ENCODE measurements around the gene SCRT2. TPM values are rescaled to one million over a fixed set of nuclear protein-coding genes. Genes with fewer than 3 reads are reported as not detected.
"Not testable (repeated sequence)": the region's sequence is repeated elsewhere in the genome, so short reads cannot be mapped to it uniquely, and the experiment has no call there.

SCRT2 gene
- total RNA-seq, 1 donor from 2014 or later = not detected

DNA sequence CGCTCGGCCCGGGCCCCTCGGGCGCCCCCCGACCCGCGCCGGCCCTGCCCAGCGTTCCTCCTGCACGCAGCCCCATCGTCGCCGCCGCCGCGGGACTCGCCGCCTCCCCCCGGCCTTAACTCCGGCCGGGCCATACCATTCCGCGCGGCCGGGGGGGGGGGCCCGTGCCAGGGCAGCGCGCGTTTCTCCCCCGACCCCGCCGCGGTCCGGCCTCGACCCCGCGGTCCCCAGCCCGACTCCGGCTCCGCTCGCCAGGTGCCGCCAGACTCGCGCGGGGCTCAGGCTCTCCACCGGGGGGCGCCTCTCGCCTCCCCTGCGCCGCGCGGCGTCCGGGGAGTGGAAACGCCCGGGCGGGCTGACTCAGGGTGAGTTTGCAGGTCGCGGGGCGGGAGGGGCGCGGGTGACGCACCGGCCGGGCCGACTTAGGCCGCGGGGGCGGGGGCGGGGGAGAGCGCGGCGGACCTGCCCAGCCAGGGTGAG, 22.5 kb downstream of the SCRT2 start, which contains the start of gene SRXN1:
Gene SRXN1, minus strand, starts transcription at position 91 of the 480 bp plus-strand sequence. Its CDS starts 15 bp downstream, at position 76.
- DNase-seq = peak; percentile 89

DNA sequence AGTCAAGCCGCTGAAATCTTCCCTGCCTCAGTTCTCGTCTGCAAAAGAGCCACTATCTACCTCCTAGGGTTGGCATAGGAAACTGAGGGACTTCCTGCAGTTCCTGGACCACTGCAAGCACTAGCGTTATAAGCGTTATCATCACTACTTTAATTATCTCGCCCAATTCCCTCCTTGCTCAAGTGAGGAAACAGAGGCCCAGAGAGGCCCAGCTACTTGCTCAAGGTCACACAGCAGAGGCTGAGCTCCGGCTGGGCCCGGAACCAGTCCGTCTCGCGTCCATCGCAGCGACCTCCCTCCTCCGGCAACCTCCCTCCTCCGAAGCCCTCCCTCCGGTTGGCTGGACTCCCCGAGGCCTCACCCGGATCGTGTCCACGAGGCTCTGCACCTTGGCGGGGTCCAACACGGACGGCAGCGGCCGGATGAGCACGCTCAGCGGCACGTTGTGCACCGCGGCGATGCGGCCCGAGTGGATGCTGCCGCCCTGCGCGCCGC, 22.9 kb downstream of the SCRT2 start:
- peak; percentile 38 for DNase-seq

DNA sequence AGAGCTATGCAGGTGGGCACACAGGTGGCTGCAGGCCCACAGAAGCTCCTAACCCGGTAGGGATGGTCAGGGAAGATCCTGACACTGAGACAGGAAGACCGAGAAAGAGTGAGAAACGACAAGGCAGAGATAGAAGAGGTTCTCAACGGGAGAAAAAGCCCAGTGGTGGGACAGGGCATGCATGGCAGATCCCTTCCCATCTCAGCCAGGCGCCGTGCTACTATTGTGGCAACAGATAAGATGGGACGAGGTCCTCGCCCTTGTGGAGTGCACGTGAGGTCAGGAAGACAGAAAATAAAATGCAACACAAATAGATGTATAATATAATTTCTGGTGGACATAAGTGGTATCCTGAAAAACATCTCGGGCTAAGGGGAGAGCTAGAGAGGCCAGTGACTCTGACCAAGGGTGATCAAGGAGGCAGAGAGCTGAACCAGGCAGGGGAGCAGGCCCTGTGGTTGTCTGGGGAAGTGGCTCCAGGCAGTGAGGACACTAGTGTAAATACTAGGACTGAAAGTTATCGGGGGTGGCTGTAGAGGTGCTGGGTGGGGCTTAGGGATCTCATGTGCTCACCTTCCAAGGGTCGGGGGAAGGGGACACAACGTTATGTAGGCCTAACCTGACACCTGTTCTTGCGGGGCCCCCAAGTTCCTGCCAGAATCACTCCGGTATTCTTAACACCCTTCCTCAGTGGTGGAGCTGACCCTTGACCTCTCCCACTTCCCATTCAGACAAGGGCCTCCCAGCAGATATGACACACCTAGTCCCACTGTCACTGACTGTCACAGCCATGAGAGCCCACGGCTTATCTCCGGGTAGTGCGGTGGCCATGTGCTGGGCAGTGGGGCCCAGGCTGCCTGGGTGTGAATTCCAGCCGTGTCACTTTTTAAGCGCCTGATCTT, 23.6 kb downstream of the SCRT2 start:
- no peak for DNase-seq

DNA sequence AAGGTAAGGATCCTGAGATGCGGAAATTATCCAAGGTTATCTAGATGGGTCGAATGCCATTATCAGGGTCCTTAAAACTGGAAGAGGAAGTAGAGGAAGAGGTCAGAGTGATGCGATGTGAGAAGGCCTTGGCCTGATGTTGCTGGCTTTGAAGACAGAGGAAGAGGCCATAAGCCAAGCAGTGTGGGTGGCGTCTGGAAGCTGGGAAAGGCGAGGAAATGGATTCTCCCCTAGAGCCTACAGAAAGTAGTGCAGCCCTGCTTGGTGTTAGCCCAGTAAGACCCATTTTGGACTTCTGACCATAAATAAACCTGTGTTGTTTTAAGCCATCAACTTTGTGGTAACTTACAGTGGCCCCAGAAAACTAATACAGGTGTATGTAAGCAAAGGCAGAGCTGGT, 24.6 kb downstream of the SCRT2 start:
- DNase-seq = no peak

DNA sequence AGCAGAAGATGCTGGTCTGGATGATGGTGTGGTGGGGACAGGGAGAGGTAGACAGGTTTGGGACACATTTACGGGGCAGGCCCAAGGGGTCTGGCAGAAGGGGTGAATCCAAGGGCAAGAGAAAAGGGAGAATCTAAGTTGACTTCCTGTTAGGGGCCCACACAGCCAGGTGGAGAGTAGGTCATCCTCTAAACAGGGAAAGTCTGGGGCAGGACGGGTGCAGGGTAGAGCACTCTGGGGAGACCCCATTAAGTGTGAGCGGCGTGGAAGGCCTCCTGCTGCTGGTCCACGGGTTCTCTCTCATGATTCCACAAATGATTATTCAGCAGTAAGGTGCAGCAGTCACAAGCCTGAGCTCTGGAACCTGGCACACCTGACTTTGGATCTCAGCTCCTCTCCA, 25.3 kb downstream of the SCRT2 start:
- no peak for DNase-seq

DNA sequence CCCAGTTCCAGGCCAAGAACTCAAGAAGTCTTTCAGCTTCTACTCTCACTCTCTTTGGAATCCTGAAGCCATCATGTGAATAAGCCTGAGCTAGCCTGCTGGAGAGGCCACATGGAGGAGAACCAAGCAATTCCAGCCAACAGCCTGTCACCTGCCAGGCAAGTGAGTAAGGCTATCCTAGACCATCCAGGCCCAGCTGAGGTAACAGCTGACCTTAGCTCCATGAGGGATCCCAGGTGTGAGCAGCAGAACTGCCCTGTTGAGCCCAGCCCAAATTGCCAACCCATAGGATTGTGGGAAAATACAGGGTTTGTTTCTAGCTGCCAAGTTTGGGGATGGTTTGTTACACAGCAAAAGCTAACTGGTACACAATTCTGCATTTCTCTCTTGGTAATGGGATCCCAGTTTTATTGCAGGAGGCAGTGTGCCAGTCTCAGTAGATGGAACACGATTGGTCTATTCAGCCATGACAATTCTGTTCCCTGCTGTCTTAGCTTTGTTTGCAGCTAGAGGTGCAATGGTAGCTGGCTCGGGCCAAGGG, 28.1 kb downstream of the SCRT2 start:
- no peak for DNase-seq

DNA sequence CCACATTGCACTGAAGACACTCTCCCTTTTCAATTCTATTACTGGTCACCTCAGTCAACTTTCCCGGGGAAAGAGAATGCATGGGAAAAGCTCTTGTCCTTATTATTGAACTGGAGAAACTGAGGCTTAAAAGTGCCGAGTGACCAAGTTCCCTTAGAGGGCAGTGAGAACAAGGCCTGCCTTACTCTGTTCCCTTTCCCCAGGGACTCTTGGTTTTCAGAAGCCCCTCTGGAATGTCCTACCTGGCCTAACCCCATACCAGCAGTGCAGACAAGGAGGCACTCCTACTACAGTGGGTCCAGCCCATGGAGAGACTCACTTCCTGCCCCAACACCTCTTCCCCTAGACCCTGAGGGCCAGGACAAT, 28.8 kb downstream of the SCRT2 start:
- DNase-seq = no peak

DNA sequence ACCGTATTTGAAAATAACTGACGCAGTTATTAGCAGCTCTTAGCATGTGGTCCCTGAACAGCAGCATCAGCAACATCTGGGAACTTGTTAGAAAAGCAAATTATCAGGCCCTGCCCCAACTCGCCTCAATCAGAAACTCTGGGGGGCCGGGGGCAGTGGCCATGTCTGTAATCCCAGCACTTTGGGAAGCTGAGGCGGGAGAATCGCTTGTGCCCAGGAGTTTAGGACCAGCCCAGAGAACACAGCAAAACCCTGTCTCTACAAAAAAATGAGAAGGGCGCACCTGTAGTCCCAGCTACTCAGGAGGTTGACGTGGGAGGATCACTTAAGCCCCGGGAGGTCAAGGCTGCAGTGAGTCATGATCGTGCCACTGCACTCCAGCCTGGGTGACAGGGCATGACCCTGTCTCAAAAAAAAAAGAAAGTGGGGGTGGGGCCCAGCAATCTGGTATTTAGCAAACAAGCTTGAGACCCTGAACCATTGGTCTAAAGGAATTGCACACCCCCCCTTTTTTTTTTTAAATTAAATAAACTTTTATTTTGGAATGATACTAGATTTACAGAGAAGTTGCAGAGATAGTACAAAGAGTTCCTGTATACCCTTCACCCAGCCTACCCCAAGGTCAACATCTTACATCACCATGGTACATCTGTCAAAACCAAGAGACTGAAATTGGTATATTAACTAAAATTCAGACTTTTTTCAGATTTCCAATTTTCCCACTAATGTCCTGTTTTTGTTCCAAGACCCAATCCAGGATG, 29.3 kb downstream of the SCRT2 start:
- DNase-seq = no peak

DNA sequence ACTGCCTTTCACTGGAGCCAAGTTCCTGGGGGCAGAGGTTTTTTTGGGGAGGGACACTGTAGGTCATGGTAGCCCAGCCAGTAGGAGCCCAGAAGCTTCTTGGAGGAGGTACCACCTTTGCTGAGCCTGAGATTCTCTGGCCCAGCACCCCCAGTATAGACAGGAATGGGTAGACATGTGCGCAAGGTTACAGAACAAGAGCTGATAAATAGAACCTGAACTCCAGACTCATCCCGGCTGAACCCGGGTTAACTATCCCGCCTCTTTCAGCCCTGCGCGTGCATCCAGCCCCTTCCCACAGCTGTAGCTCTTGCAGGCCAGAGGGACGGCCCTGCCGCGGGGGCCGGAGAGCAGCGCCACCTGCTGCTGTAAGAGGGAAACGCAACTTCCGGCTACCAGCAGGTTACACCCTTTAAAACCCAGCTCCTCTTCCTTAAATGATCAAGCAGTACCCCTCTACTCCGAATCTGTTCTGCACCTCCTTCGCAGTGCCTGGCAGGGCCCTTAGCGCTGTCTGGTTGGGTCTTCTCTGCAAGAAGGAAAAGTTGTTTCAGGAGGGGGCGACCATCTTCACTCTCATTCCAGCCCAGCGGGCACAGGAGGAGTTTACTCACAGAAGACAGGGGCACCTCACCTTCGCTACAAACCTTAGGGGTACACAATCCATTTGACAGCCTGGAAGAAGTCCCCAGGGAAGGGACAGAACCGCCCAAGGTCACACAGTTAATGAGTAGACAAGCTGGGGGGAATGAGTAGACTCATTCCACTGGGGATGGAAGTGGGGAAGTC, 30.1 kb downstream of the SCRT2 start:
- peak; percentile 91 for DNase-seq

DNA sequence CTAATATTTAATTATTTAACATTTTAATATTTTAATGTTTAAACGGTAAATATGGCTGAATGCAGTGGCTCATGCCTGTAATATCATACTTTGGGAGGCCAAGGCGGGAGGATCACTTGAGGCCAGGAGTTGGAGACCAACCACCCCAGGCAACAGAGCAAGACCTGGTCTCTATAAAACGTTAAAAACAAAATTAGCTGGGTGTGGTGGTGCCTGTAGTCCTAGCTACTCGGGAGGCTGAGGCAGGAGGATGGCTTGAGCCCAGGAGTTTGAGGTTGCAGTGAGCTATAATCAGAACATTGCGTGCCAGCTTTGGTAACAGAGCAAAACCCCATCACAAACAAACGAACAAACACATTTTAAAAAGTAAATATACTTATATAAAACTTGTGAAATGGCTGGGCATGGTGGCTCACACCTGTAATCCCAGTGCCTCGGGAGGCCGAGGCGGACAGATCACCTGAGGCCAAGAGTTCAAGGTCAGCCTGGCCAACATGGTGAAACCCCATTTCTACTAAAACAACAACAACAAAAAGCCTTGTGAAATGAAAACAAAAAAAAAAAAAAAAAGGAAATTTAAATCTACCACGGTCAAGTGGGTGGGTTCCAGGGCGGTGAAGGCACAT, 30.8 kb downstream of the SCRT2 start:
- no peak for DNase-seq

DNA sequence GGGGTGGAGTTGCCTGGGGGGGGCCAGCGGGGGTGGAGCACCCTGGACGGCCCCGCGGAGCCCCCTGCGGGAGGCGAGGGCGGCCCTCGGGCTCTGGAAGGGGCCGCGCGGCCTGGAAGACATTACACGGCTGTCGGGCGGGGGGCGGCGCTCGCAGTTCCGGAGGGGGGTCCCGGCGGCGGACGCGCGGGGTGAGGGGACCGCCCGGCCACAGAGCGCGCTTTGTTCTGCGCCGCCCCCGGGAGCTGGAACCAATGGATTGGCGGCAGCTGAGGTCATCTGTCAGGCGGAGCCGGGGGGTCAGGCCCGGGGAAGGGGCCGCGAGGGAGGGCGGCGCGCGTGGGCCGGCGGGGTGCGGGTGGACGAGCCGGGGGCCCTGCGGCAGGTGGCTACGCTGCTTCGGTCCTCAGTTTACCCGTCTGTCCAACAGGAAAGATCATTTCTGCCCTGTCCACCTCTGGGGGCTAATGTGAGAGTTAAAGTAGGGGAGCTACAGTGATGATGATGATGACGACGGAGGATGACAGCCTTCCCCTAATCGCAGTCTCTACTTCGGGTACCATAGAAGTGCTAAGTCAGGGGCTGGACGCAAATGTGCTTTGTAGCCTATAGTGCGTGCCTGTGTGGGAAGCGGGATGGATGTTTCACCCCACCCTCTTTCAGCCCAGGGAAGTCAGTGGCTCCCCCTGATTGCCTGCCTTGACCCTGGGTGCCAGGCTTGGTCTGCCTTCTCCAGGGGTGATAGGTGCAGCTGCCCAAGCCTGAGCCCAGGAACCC, 33.0 kb downstream of the SCRT2 start:
- peak; percentile 79 for DNase-seq

DNA sequence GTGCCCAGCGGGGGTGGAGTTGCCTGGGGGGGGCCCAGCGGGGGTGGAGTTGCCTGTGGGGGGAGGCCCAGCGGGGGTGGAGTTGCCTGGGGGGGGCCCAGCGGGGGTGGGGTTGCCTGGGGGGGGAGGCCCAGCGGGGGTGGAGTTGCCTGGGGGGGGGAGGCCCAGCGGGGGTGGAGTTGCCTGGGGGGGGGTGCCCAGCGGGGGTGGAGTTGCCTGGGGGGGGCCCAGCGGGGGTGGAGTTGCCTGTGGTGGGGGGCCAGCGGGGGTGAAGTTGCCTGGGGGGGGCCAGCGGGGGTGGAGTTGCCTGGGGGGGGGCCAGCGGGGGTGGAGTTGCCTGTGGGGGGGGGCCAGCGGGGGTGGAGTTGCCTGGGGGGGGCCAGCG, 33.6 kb downstream of the SCRT2 start:
- not testable (repeated sequence) for DNase-seq

DNA sequence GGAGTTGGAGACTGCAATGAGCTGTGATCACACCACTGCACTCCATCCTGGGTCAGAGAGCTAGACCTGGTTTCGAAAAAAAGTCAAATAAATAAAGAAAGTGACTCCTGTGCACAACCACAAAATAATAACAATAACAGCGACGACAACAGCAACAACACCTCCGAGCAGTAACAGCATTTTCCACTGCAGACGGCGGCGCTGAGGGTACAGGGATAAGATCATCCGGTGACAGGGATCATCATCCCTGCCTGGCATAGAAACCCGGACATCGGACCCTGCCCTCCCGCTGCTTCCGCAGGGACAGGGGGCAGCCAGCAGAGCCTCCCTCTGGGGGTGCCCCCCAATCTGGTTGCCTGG, 34.1 kb downstream of the SCRT2 start:
- no peak for DNase-seq

DNA sequence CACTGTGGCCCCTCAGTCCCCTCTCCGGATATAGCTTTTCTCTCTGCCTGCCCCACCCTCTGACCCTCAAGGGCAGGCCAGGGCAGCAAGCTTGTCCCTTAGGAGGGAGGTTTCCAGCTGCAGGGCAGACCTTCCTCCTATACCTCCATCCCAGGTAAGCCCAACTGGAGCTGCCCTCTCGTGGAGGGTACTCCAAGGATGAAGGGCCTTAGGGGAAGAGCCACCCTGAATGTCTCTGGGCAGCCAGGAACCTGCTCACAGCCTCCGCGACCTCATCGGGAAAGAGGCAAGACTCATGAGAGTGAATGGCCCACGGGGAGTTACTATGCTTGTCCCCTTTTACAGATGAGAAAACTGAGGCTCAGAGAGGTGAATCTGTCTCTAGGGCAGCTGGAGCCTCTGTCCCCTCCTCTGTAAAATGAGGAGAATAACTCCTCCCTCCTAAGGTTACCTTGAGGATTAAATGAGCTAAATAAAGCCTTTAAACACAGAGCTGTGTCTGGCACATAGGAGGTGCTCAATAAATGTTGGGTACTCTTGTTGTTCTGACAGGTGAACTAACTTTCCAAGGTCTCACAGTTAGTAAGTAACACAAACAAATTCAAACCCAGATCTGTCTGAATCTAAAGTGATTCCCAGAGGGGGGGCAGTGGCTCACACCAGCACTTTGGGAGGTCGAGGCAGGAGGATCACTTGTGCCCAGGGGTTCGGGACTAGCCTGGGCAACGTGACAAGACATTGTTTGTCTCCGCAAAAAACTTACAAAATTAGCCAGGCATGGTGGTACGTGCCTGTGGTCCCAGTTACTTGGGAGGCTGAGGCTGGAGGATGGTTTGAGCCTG, 34.7 kb downstream of the SCRT2 start:
- no peak for DNase-seq

DNA sequence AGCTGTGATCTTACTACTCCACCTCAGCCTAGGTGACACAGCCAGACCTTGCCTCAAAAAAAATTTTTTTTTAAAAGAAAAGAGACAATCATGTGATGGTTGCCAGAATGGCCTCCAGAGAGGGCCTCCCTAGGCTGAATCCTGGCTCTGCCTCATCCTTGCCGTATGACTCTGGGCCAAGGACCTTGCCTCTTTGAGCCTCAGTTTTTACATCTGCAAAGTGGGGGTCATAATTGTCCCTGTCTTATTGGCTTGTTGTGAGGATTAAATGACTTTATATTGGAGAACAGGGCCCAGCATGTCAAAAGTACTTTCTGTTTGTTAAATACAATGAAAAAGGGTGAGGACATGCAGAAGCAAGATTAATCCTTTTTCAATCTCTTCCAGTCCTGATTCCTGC, 37.0 kb downstream of the SCRT2 start:
- DNase-seq = no peak

DNA sequence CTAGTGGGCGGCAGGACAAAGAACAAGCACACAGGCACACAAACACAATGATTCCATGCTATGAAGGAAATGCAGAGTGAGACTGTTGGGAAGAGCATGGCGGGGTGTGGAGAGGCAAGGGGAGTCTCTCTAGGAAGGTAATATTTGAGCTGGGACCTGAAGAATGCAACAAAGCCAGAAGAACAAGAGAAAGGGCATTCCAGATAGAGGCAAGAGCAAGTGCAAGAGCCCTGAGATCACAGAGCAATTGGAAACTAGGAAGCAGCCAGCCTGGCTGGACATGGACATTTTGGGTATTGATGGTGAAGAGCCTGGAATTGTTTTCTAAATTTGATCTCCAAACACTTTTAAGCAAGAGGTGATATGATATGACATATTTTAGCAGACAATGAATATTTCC, 38.0 kb downstream of the SCRT2 start:
- DNase-seq = no peak

DNA sequence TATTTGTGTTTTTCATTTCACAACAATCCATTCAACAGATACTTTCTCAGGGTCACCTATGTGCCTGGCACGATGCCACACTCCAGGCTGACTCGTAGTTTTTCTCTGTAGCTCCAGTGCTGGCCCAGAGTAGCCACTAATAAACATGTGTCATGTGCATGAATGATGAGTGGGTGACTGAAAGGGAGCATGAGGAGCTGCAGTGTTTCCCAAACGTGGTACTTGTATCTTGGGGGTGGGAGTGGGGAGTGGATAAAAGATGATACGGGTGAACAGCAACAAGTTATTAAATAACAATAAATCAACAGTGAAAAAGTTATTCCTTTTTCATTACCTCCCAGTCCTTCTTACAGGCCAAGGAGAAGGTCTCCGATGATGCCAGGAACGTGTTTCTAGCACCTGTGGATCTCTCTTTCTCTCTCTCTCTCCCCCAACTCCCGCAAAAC, 39.7 kb downstream of the SCRT2 start:
- DNase-seq = no peak

DNA sequence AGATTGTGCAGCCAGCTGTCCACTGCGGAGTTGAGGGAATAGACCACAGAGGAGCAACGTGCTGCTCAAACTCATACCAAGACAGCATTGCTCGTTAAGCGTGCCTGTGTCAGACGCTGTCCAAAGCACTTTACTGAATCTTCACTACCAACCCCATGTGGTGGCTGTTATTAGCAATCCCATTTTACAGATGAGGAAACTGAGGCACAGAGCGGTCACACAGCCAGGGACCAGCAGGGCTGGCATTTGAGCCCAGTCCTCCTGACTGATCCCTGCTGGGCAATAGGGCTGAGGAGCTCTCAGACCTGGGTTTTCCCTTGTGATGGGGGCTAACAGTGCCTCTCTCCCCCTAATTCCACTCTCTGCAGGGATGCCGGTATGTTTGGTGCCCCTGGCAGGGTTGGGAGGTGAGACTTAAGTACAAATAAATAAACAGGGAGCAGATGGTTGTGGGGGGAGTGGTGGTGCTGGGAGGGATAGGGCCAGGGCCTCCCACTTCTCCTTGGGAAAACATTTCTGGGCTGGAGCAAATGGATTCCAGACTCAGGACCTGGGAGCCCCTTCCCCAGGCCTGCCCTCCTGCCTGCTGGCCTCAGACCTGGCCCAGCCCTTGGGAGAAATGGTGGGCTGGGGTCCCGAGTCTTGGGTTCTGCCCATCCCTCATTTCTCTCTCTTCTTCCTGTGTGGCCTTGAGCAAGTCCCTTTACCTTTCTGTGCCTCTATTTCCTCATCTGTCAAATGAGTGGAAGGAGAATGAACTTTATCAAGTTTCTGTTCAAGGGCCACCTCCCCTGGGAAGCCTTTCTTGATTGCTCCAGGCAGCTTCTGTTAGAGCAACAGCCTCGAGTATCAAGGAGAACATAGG, 40.3 kb downstream of the SCRT2 start:
- DNase-seq = no peak
